Left kidney (tissue), 2 donors: ENCODE results near the gene PRDM1. TPM values are rescaled to one million over a fixed set of nuclear protein-coding genes. Genes with fewer than 3 reads are reported as not detected.

Experiments
- DNase-seq: peaks from one replicate; pipeline ENCODE4 v3.0.0-alpha.2; 2013
- polyA plus RNA-seq: library from polyadenylated mRNA; unstranded; fragments of 120-200 nt; gene quantifications from one replicate; pipeline ENCODE4 v1.2.1, GENCODE V29; 2013; ENCODE audit not compliant: insufficient read length

Gene PRDM1
- polyA plus RNA-seq, 1 donor = 2.5 TPM

DNA sequence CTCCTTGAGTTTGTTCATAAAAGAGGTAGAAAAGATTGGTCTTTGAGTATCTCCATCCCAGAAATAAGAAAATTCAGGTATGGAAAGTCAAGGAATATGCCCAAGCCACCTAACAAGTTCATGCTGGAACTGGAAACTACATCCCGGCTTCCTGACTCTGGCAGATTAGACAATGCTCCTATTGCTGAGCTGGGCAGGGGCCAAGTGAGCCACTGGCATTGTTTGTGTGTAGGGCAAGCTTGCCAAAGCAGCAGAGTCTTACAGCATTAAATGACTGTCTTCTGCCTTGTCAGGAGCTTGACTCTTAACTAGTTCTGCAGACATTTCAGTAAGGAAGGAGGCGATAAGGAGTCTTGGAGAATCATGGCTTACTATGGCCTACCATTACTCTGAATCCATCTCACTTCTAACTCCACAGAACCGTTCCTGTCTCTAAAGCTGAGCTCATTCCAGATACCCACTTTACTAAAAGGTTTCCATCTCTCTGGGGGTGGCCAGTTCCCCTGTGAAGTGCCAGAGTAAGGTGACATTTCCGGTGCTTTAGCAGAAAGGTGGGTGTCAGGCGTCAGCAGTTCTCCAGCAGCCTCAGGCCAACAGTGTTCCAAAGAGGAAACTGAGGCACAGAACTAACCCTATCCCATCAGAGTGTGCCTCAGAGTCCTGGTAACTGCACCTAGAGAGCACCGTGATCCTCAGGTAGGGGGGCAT is 30.1 kb downstream of the PRDM1 start:
- no peak for DNase-seq

DNA sequence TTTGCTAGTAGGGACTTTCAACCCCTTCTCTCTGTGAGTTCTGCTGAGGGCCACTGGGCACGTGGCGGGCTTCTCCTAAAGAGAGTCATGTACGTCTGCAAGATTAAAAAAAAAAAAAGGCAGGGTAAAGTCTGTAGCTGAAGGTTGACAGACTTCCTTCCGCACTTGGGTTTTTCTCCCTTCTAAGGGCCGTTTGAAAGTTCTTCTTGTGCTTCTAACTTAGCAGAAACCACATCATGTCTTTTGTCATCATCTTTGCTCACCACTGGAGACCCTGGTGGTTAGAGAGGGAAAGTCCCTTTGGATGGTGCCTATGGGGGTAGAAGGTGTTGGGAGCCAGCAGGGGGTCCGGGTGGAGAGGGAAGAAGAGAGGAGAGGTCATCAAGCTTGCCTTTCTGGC is 31.4 kb downstream of the PRDM1 start:
- no peak for DNase-seq

GRCh38 chr6:106118835-106119431 is 32.8 kb downstream of the PRDM1 start:
- DNase-seq = no peak

DNA sequence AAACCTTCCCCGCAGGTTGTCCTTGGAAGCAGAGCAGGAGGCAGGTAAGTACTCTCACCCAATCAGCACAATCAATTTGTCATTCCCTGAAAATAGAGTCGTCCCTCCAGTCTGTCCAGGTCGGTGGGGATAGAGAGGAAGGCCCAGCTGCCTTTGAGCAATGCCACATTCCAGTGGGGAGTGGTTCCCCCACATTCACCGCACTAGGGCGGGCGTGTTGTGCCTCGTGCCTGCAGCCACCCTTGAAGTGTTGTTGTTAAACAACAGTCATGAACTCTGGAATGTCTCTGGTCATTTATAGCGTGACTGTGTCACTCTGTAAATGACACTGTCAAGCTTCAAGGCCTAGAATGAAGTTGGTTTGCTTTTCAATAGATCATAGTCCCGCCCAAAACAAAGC is 33.4 kb downstream of the PRDM1 start:
- no peak for DNase-seq

DNA sequence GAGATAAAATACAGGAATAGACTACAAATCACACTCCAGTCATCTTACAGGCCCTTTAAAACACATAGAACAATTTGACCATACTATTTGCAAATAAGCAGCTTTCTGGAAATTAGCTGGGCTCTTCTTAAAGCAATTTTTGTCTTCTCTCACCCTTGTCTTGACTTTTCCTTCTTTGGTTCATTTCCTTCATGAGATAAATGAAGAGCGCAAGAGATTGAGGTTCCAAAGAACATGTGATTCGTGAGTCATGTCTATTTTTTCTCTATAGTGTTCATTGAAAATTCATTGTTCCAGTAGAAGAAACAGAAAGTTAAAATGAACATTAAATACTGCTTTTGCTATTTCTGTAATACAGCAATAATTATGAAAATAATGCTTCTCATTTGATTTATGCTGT is 33.9 kb downstream of the PRDM1 start:
- no peak for DNase-seq

GRCh38 chr6:106120406-106120805 is 34.3 kb downstream of the PRDM1 start:
- DNase-seq = no peak

- DNase-seq = peak; percentile 55
Observed at GRCh38 chr6:106122306-106122918, 36.3 kb downstream of the PRDM1 start.

DNA sequence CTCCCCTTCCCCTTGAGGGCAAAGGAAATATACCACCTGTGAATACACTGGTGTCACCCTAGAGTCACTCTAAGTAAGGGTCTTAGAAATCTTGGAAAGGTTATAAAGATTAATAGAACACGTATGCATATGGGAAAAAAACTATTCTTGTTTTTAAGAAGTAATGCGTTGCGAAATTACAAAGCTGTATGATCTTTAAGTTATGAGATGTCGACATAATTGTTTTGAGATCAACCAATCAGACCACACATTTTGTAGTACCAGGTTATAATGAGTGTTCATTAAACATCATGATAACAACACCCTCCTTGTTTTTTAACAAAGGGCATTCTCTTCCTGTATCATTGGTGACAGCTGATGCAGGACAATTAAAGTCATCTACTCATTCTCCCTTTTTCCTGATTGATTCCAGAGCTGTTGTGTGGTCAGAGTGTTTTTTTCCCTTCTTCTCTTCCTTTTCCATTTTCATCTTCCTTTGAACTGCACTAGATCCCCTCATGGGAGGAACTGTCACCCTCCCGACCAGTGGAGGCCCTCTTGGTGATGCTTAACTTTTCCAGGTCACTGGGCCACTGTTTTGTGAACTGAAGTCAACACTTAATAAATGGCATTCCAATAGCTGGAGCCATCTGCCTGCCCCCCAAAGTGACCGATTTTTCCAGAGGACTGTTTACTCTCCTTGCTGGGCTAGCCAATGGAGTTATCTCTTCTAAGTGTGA is 37.0 kb downstream of the PRDM1 start:
- DNase-seq = no peak

GRCh38 chr6:106124015-106124414 is 37.9 kb downstream of the PRDM1 start:
- no peak for DNase-seq

- no peak for DNase-seq
Observed at GRCh38 chr6:106124437-106125430, 38.6 kb downstream of the PRDM1 start.

DNA sequence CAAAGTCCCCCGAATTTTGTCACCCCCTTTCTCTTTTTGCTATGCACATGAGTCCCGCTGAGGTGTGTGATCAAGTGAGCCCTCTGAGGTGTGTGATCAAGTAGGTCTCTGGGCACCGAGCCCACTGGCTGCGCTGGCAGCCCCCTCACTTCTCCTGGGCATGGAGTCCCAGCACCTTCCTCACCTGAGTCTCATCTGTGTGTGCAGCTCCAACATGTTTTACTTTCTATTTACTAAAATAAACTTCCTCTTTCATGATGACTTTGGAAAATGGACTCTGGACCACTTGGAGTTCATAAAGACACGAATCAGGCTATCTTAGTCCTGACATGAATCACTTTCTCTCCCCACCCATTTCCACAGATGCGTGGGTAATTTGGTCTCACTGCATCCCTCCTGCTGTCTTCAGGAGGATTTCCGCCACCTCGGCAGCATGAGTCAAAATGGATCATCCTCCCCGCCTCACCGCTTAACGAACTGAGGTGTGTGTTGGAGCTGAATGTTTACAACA is 39.8 kb downstream of the PRDM1 start:
- no peak for DNase-seq

- no peak for DNase-seq
Observed at GRCh38 chr6:106126482-106126881, 40.3 kb downstream of the PRDM1 start.

DNA sequence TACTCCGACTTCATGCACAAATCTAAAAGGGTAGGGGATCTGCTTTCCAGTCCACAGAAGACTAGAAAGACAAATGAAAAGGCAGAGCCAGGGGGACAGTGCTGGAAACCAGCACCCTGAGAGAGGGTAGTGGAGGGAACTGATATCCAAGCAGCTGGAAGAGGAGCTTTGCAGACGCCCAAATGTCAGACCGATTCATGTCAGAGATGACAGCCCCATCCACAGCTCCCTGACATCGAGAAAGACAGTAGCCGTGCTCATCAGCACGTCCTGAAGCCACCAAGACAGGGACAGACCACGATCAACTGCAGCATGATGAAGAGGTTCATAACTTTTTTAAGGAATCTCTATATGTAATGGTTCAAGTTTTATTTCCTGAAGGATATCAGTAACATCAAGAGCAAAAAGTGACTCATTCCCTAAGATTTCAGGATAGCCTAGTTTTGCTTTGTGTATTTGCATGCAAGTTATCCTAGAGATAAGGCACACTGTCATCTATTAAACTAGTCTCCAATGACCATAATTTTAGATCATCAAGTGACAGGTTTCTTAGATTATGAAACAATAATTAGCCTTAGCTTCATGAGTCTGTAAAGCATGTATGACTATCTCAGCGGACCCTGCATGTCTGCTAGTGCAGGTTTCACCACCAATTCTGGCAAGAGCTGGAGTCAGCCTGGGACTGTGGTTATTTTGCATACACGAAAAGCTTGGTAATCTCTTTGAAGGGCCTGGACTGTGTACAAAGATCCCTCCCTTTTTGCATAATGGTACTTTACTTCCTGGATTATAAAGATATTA is 43.0 kb downstream of the PRDM1 start:
- no peak for DNase-seq

DNA sequence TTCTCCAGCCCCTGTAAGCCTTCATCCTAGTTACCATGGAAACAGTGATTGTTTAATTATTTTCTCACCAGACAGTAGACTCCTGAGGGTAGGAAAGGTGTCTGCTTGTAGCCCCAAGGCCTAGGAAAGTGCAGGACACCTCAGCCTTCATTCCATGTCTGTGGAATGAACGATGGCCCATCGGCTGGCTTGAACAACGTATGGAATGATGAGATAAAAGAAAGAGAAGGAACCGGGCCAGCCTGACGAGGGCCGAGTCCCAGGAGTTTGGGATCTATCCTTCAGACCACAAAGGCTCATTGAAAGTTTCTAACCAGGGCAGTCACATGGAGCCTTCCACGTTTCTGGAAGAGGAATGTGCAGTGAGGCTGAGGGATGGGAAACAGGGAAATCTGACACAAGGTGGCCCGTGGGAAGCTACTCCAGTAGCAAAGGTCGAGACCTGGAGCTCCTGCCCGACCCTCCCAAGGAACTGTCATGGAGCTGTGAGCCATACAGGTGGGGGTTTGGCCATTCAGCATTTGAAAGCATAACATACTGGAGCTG is 46.1 kb downstream of the PRDM1 start:
- DNase-seq = no peak

- DNase-seq = no peak
Observed at GRCh38 chr6:106133040-106133439, 46.9 kb downstream of the PRDM1 start.

DNA sequence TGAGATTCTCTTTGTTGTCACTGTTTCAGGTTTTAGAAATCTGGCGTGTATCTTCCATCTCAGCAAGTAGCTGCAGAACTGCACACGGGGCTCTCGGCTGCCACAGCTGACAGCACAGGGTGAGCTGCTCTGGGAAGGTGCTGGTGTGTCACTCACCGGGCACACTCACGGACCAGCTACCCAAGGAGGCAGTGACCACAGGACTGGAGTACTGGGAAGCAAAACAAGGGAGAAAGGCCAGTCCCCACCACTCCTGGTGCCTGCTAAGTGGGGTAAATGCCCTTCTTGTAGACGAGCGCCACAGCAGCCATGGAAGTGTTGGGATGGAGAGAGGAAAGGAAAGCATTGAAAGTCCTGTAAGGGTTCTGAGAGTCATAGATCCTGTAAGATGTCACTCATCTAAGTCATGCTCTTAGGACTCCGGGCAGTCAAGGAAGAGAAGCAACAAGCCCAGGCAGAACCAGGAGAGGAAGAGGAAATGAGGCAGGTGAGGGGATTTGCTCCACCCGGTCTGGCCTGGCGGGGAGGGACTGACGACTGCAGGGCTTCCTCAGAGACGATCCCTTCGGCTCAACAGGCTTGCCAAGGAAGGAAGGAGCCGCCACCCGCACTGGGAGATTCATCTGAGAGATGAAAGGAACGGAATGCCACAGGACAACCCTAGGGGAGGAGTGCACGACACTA is 48.1 kb downstream of the PRDM1 start:
- no peak for DNase-seq

DNA sequence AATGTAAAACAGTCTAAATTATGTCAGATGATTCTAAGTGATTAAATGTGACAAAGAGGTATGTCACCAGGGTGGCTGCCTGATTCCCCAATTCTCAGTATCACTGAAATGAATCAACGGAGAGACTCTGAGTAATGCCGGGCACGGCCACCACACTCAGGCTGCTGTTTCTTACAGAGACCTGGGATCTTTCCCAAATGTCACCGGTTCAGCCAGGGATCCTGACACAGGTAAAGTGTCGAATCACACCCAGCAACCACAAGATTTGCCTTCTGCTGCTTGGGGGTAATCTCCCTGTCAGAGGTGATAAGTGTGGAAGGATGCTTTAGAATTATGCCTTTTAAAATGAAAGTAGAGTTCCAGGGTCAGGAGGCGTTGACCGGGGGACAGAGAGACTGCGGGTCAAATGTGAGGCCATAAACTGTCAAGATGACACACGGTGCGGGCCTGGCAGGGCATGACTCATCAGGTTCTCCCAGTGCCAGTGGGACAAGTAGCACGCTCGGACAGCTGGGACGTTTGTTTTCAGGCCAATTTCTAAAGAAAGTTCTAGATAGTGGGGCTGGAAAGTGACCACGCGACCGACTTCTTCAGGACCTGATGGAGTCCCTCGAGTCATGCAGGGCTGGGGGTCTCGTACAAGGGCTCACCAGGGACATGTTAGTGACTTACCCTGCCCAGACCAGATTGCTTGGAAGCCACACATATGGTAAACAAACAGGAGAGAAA is 48.9 kb downstream of the PRDM1 start:
- DNase-seq = no peak

DNA sequence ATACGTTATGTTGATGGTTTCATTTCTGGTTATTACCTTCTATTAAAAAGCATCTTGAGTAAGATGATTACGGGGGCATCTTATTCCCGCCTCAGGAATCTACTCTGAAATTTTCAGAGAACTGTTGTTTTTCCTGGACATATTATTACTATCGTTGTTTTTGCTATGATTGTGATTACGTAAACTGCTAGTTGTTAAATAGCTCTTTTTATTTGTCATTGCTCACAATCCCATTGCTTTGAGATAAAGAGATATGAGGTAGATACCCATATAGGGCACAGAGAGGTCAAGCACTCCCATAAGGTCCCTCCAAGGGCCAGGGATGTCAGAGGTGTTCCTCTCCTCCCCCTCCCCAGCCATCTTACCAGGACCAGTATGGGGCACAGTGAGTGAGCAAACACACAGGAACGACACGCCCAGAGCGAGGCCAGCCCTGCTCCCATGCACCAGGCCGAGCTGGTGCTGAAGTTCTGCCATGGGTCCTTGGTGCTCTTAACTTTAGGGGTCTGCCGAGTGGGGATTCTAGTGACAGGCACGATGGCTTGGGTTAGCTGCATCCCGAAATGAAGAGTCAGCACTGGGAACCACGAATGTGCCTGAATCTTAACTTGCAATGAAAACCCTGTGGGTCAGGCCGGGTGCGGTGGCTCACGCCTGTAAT is 49.9 kb downstream of the PRDM1 start:
- DNase-seq = no peak
